Ureter (tissue), 1 donor: ENCODE data around the gene PKNOX2. TPM values are rescaled to one million over a fixed set of nuclear protein-coding genes. Genes with fewer than 3 reads are reported as not detected.

Source experiments
- DNase-seq: peaks from one replicate; pipeline ENCODE4 v3.0.0-alpha.2; 2020; ENCODE audit warnings: low spot score
- total RNA-seq: library from RNA; stranded (reverse); gene quantifications from one replicate; pipeline ENCODE4 v1.2.4, GENCODE V29; 2023
- donor health status: DM: yes; HTN: yes; CAD: no.

PKNOX2 gene
- total RNA-seq, 1 donor from 2014 or later, result 7.3 TPM

GRCh38 chr11:125233736-125234275 lies 69.3 kb downstream of the PKNOX2 start:
- DNase-seq, result no peak

GRCh38 chr11:125235071-125235471 lies 70.5 kb downstream of the PKNOX2 start:
- DNase-seq, result no peak

- DNase-seq, result no peak
Measured at GRCh38 chr11:125236072-125236825, 71.7 kb downstream of the PKNOX2 start.

GRCh38 chr11:125239585-125240560 lies 75.3 kb downstream of the PKNOX2 start:
- no peak for DNase-seq

GRCh38 chr11:125241104-125241503 lies 76.6 kb downstream of the PKNOX2 start:
- DNase-seq, result no peak

- no peak for DNase-seq
Measured at GRCh38 chr11:125242141-125242775, 77.7 kb downstream of the PKNOX2 start.

GRCh38 chr11:125244166-125244565 lies 79.6 kb downstream of the PKNOX2 start:
- no peak for DNase-seq

- no peak for DNase-seq
Measured at GRCh38 chr11:125245299-125245698, 80.7 kb downstream of the PKNOX2 start.

- DNase-seq, result no peak
Measured at GRCh38 chr11:125247431-125247830, 82.9 kb downstream of the PKNOX2 start.

- DNase-seq, result no peak
Measured at GRCh38 chr11:125250318-125251213, 86.0 kb downstream of the PKNOX2 start.

GRCh38 chr11:125251214-125251545 lies 86.6 kb downstream of the PKNOX2 start:
- no peak for DNase-seq

GRCh38 chr11:125251956-125252355 lies 87.4 kb downstream of the PKNOX2 start:
- DNase-seq, result no peak

GRCh38 chr11:125253289-125253688 lies 88.7 kb downstream of the PKNOX2 start:
- DNase-seq, result no peak

- no peak for DNase-seq
Measured at GRCh38 chr11:125253795-125254525, 89.4 kb downstream of the PKNOX2 start.

GRCh38 chr11:125256541-125257189 lies 92.1 kb downstream of the PKNOX2 start:
- no peak for DNase-seq

- no peak for DNase-seq
Measured at GRCh38 chr11:125257190-125257579, 92.6 kb downstream of the PKNOX2 start.

GRCh38 chr11:125257751-125258150 lies 93.2 kb downstream of the PKNOX2 start:
- no peak for DNase-seq

- no peak for DNase-seq
Measured at GRCh38 chr11:125258291-125259032, 93.9 kb downstream of the PKNOX2 start.

GRCh38 chr11:125261588-125261987 lies 97.0 kb downstream of the PKNOX2 start:
- DNase-seq, result no peak
